Keratinocyte (primary cell): ENCODE results near the gene GABRB2.

ENCODE experiments used
- CTCF ChIP-seq, 3 experiments: IDR thresholded peaks in 1 of 3; conservative IDR thresholded peaks in 1 of 3; optimal IDR thresholded peaks in 1 of 3; 2 replicates in 2 of 3; 3 replicates in 1 of 3; pipeline versions ENCODE3 to v1.5.1; 2011; ENCODE audit warnings: low read length in 3 of 3, mild to moderate bottlenecking in 3 of 3, moderate library complexity in 2 of 3, control low read depth in 1 of 3, inconsistent platforms in 1 of 3; ENCODE audit not compliant: insufficient read depth in 2 of 3; ENCODE audit errors: extremely low read depth in 1 of 3
- EZH2 ChIP-seq: IDR thresholded peaks from one replicate; pipeline ENCODE4 v1.6.1; 2012; ENCODE audit warnings: inconsistent platforms, mild to moderate bottlenecking, low read length, moderate library complexity

- no peak for TF ChIP-seq EZH2
- no peak for TF ChIP-seq CTCF (optimal IDR thresholded peaks at IDR 0.05 in 1 of 3, IDR thresholded peaks at IDR 0.05 in 1 of 3, conservative IDR thresholded peaks at IDR 0.05 in 1 of 3; ENCODE audit: extremely low read depth in 1 of 3, insufficient read depth in 2 of 3, low read length in 3 of 3)
Observed at GRCh38 chr5:161391016-161391415, 155.5 kb downstream of the GABRB2 start.
